Activated B cell treated with CpG ODN at 0.5 μM for 24 hours (primary cell): Measurements from ENCODE around the gene AMPD2. TPM values are rescaled to one million over a fixed set of nuclear protein-coding genes. Genes with fewer than 3 reads are reported as not detected.

ENCODE experiments used
- ATAC-seq: fragments of 200-7000 bp; cut with Tn5 transposase; one replicate; pipeline ENCODE4 v1.10.0; 2021; ENCODE audit warnings: low read depth, mild to moderate bottlenecking, moderate library complexity
- CTCF ChIA-PET: fragments of 350-600 bp; sonication (Branson Sonifier 250); formaldehyde crosslinking; loops from one replicate; lab custom pipeline; 2021; ENCODE audit warnings: antibody characterized with exemption; lab: Charles Lee
- POLR2A ChIA-PET: fragments of 350-600 bp; sonication (Branson Sonifier 250); formaldehyde crosslinking; loops from one replicate; lab custom pipeline; 2021; ENCODE audit warnings: antibody characterized with exemption; lab: Charles Lee
- DNase-seq: peaks from one replicate; pipeline ENCODE4 v3.0.0; 2022
- H3K27ac Mint-ChIP-seq: one replicate; pipeline ENCODE4 v1.8.0; 2020; ENCODE audit warnings: mixed read lengths
- H3K27me3 Mint-ChIP-seq: one replicate; pipeline ENCODE4 v1.8.0; 2021; ENCODE audit warnings: mixed read lengths
- H3K36me3 Mint-ChIP-seq: one replicate; pipeline ENCODE4 v1.8.0; 2021; ENCODE audit warnings: low read depth, mixed read lengths
- H3K4me1 Mint-ChIP-seq: one replicate; pipeline ENCODE4 v1.8.0; 2021; ENCODE audit warnings: mixed read lengths
- H3K4me3 Mint-ChIP-seq: one replicate; pipeline ENCODE4 v1.8.0; 2020; ENCODE audit warnings: mild to moderate bottlenecking, mixed read lengths
- H3K9me3 Mint-ChIP-seq: one replicate; pipeline ENCODE4 v1.8.0; 2020; ENCODE audit warnings: mixed read lengths
- CTCF ChIP-seq: fragments of 200-600 bp; IDR thresholded peaks from one replicate; pipeline ENCODE4 v1.8.0; 2022; ENCODE audit warnings: antibody characterized with exemption, mild to moderate bottlenecking
- intact Hi-C: fragments of 100-400 bp; cut with micrococcal nuclease; formaldehyde crosslinking; loops from one replicate; pipeline ENCODE4 v1.15.1; 2024
- total RNA-seq: library from RNA; stranded (reverse); gene quantifications from 2 replicates; pipeline ENCODE4 v1.2.3, GENCODE V29; 2022

AMPD2 gene
- total RNA-seq, 1 donor from 2014 or later = 64.9 TPM

- no peak for TF ChIP-seq CTCF
- H3K4me1 Mint-ChIP-seq = peaks cover 24% of the 10 kb centered on the region
- intact Hi-C loops = no loop called here
- POLR2A ChIA-PET = interaction anchor here (1.8 kb wide), 1 partner anchor 65 kb away, joined by 5 read pairs; the partner anchor contains the start of gene GNAI3
- H3K4me3 Mint-ChIP-seq = no peak overlapping the region
- CTCF ChIA-PET = interaction anchor here (1.0 to 1.9 kb wide), 2 partner anchors 67 to 78 kb away, joined by 3 to 8 read pairs; no protein-coding TSS in a partner anchor
- no peak for DNase-seq
- H3K36me3 Mint-ChIP-seq = no peaks in the 10 kb centered on the region
- H3K27ac Mint-ChIP-seq = no peak overlapping the region
- no peak for ATAC-seq
- H3K9me3 Mint-ChIP-seq = no peaks in the 10 kb centered on the region
- no peaks in the 10 kb centered on the region for H3K27me3 Mint-ChIP-seq
Measured at GRCh38 chr1:109613361-109614147, 6.1 kb upstream of the AMPD2 start.

- no peak for TF ChIP-seq CTCF
- Mint-ChIP-seq H3K4me1 (peaks cover 39% of the 10 kb centered on the region), H3K27me3 (no peaks in the 10 kb centered on the region), H3K4me3 (no peak overlapping the region), H3K9me3 (no peaks in the 10 kb centered on the region), H3K36me3 (peaks cover 4% of the 10 kb centered on the region), H3K27ac (peak overlapping the region; percentile 51)
- POLR2A ChIA-PET = interaction anchor here (0.6 to 1.7 kb wide), 4 partner anchors 9 to 69 kb away, joined by 4 to 7 read pairs (median 4); partner anchors contain the start of gene GNAI3
- peak; percentile 28 for ATAC-seq
- intact Hi-C loops = loop anchor here (1.0 kb wide), 1 partner anchor 12 kb away; no protein-coding TSS in a partner anchor
- DNase-seq = no peak
- CTCF ChIA-PET = interaction anchor here (1.4 to 1.6 kb wide), 3 partner anchors 24 to 70 kb away, joined by 4 to 7 read pairs (median 4); no protein-coding TSS in a partner anchor
Measured at GRCh38 chr1:109615879-109616278, 3.8 kb upstream of the AMPD2 start.

DNA sequence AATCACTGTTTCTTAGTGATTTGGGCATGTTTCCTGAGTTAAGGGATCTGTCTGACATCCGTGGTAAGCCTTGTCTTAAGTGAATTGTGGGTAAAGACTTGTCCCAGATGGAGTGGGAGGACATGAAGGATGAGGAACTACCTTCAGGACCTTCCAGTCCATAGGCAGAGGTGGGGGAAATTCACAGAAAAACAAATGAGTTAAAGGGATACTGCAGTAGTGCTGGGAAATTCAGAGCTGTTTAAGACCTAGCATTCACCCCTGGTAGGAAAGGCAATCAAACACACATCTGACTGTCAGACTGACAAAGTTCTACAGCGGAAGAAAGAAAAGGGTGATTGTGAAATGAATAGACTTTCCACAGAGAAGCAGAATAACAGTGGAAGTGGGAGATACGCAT, 3.2 kb upstream of the AMPD2 start:
- TF ChIP-seq CTCF = no peak
- Mint-ChIP-seq H3K4me3 (no peak overlapping the region), H3K27ac (peak overlapping the region; percentile 51), H3K4me1 (peaks cover 44% of the 10 kb centered on the region), H3K9me3 (no peaks in the 10 kb centered on the region), H3K36me3 (peaks cover 4% of the 10 kb centered on the region), H3K27me3 (no peaks in the 10 kb centered on the region)
- CTCF ChIA-PET = interaction anchor here (1.4 to 2.1 kb wide), 3 partner anchors 24 to 70 kb away, joined by 4 to 7 read pairs (median 5); no protein-coding TSS in a partner anchor
- POLR2A ChIA-PET = interaction anchor here (0.6 to 1.7 kb wide), 4 partner anchors 8 to 526 kb away, joined by 4 to 9 read pairs (median 6); partner anchors contain the start of gene GNAI3
- intact Hi-C loops = loop anchor here (1.0 kb wide), 1 partner anchor 12 kb away; no protein-coding TSS in a partner anchor
- ATAC-seq = no peak
- no peak for DNase-seq

DNA sequence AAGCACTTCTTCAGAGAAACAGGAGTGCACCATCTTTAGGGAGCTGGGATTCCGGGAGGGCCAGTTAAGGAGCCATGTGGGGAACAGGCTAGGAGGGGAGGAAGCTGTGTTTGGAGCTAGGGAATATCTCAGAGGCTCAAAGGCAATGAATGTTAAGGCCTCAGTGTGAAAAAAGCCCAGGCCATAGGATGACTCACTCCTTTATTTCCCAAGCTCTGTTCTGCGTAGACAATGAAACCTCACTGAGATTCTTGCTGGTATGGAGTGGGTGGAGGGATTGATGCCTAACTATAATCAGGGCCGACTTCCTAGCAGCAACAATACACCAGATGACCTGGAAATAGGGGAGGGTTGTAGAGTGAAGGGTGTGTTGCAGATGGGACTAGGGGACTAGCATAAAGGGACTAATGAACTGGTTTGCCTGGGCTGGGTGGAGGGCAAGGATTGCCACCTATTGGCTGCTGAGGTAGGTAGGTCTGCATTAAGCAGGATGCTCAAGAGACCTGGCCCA, 2.3 kb upstream of the AMPD2 start:
- Mint-ChIP-seq H3K9me3 (no peaks in the 10 kb centered on the region), H3K36me3 (peaks cover 4% of the 10 kb centered on the region), H3K4me1 (peaks cover 54% of the 10 kb centered on the region), H3K27ac (peak overlapping the region; percentile 73), H3K4me3 (no peak overlapping the region), H3K27me3 (no peaks in the 10 kb centered on the region)
- no peak for TF ChIP-seq CTCF
- ChIA-PET POLR2A (interaction anchor here (1.4 kb wide), 1 partner anchor 69 kb away, joined by 5 read pairs; the partner anchor contains the start of gene GNAI3), CTCF (interaction anchor here (1.4 to 2.1 kb wide), 3 partner anchors 23 to 71 kb away, joined by 4 to 7 read pairs (median 5); no protein-coding TSS in a partner anchor)
- intact Hi-C loops = no loop called here
- ATAC-seq (no peak), DNase-seq (no peak)
